ENCODE results near the gene HK1. TPM values are rescaled to one million over a fixed set of nuclear protein-coding genes. Genes with fewer than 3 reads are reported as not detected.

Gene HK1
- total and polyA plus RNA-seq, 2 of the 4 experiments (the other 2 are of a cell fraction), result 53.7 to 90.5 TPM

GRCh38 chr10:69421611-69422308 lies 143.5 kb downstream of the HK1 start (continued):
- no peak for TF ChIP-seq SMC3 (IDR thresholded peaks at IDR 0.05; ENCODE audit: low read depth, low read length)

DNA sequence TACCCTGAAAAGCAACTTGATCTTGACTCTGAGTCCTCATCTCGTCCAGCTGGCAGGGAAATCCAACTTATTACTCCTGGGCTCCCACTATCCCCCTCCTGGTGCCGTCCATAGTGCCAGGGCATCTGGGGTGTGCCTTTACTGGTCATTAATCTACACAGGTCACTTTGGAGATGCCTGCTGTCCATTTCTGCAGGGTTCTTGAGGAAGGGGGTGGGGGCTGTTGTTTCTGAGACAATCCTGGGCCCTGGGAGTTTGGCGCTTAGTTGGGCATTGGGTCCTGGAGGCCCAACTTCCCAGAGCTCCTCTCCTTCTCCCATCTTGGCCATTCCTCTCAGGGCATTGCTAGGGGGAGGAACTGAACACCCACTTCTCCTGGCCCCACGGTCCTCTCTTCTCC lies 144.4 kb downstream of the HK1 start:
- Histone ChIP-seq H4K20me1 (ENCODE audit: insufficient read depth, low read length) (0 out of 2 replicates have a peak, but pooled peaks cover 4% of the 10 kb centered on the region), H4K5ac (ENCODE audit: low read depth, low read length) (no peak overlapping the region), H3K23ac (ENCODE audit: low read depth, low read length) (no peak overlapping the region), H2AFZ (replicated peaks; ENCODE audit: low read length, poor library complexity) (no peak overlapping the region), H2BK20ac (ENCODE audit: low read depth, low read length) (no peak overlapping the region), H3K4me2 (ENCODE audit: low read depth, low read length) (no peak overlapping the region), H3K9ac (ENCODE audit: low read depth, low read length) (no peak overlapping the region), H3K18ac (ENCODE audit: low read depth, low read length) (no peak overlapping the region), H3K56ac (ENCODE audit: extremely low read depth, insufficient read depth, low read length) (no peak overlapping the region), H2AK9ac (replicated peaks; ENCODE audit: low read depth, low read length, poor library complexity) (no peak overlapping the region), H2BK15ac (ENCODE audit: low read depth, low read length) (no peak overlapping the region), H3K27ac (ENCODE audit: insufficient read depth, low read length) (no peak overlapping the region), H3K4ac (ENCODE audit: low read depth, low read length) (no peak overlapping the region), H3K9me1 (ENCODE audit: insufficient read depth, low read length) (peaks cover 5% of the 10 kb centered on the region; the same call in 1 of the 2 replicates), H2AK5ac (ENCODE audit: low read depth, low read length) (no peak overlapping the region), H3K79me1 (ENCODE audit: low read depth in 1 of 2, low read length in 2 of 2) (no peaks in the 10 kb centered on the region), H3K4me3 (ENCODE audit: insufficient read depth, low read depth, low read length) (no peak overlapping the region), H3K9me3 (ENCODE audit: control insufficient read depth, insufficient read depth, low read length) (no peaks in the 10 kb centered on the region), H2BK120ac (ENCODE audit: low read depth, low read length) (no peak overlapping the region), H3K27me3 (ENCODE audit: control insufficient read depth, insufficient read depth, low read length) (peaks cover 25% of the 10 kb centered on the region), H4K91ac (ENCODE audit: insufficient read depth, low read depth, low read length) (no peak overlapping the region), H2BK5ac (ENCODE audit: low read depth, low read length, poor library complexity, severe bottlenecking) (no peak overlapping the region), H3K36me3 (ENCODE audit: control insufficient read depth, insufficient read depth, low read length) (no peaks in the 10 kb centered on the region), H3K4me1 (ENCODE audit: control insufficient read depth, insufficient read depth, low read length) (peaks cover 7% of the 10 kb centered on the region; the same call in 1 of the 2 replicates), H4K8ac (ENCODE audit: low read depth in 2 of 2, low read length in 2 of 2) (no peak overlapping the region), H3K14ac (replicated peaks; ENCODE audit: low read depth, low read length) (no peak overlapping the region)
- dilution Hi-C loops (cut with HindIII; ENCODE audit: low sequenced_read_pairs, unreplicated experiment), result no loop called here
- no TSS peak for BruUV-seq (replicated peaks)
- no CpG with 5 or more reads among the region's 4 CpGs for WGBS, 2 experiments (ENCODE audit: extremely low coverage in 2 of 2, insufficient read length in 1 of 2)
- DNase-seq, result no peak
- intact Hi-C loops (cut with micrococcal nuclease), result no loop called here
- CTCF ChIA-PET, result interaction anchor here (2.1 kb wide), 1 partner anchor 14 kb away, joined by 8 read pairs; no protein-coding TSS in a partner anchor
- ATAC-seq (ENCODE audit: low read depth), result no peak
- in situ Hi-C loops (cut with MboI; ENCODE audit: low sequenced_read_pairs), result loop anchor here (10.0 kb wide), 1 partner anchor 212 kb away; the partner anchor contains the start of gene FAM241B
- POLR2A ChIA-PET (ENCODE audit: unreplicated experiment), result no interaction called here
- TF ChIP-seq FOS (IDR thresholded peaks at IDR 0.05; ENCODE audit: low read depth, low read length) (no peak), NFE2L2 (IDR thresholded peaks at IDR 0.05; ENCODE audit: low read depth, low read length) (no peak), BHLHE40 (IDR thresholded peaks at IDR 0.05; ENCODE audit: low read depth, low read length) (no peak), MXI1 (IDR thresholded peaks at IDR 0.05; ENCODE audit: borderline replicate concordance, low read depth, low read length) (no peak), CHD1 (IDR thresholded peaks at IDR 0.05; ENCODE audit: low read depth, low read length) (no peak), SMC3 (IDR thresholded peaks at IDR 0.05; ENCODE audit: low read depth, low read length) (no peak), RFX5 (IDR thresholded peaks at IDR 0.05; ENCODE audit: low read depth, low read length) (no peak), RCOR1 (IDR thresholded peaks at IDR 0.05; ENCODE audit: insufficient replicate concordance, low read length) (no peak), USF2 (IDR thresholded peaks at IDR 0.05; ENCODE audit: low read depth, low read length) (no peak), RAD21 (IDR thresholded peaks at IDR 0.05; ENCODE audit: low read length) (no peak), MAFK (IDR thresholded peaks at IDR 0.05; ENCODE audit: low read depth, low read length) (no peak)
- TF ChIP-seq, protein P1, sequence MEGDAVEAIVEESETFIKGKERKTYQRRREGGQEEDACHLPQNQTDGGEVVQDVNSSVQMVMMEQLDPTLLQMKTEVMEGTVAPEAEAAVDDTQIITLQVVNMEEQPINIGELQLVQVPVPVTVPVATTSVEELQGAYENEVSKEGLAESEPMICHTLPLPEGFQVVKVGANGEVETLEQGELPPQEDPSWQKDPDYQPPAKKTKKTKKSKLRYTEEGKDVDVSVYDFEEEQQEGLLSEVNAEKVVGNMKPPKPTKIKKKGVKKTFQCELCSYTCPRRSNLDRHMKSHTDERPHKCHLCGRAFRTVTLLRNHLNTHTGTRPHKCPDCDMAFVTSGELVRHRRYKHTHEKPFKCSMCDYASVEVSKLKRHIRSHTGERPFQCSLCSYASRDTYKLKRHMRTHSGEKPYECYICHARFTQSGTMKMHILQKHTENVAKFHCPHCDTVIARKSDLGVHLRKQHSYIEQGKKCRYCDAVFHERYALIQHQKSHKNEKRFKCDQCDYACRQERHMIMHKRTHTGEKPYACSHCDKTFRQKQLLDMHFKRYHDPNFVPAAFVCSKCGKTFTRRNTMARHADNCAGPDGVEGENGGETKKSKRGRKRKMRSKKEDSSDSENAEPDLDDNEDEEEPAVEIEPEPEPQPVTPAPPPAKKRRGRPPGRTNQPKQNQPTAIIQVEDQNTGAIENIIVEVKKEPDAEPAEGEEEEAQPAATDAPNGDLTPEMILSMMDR (conservative IDR thresholded peaks at IDR 0.05; ENCODE audit: low read depth, low read length), result no peak
- TF ChIP-seq, protein P2, sequence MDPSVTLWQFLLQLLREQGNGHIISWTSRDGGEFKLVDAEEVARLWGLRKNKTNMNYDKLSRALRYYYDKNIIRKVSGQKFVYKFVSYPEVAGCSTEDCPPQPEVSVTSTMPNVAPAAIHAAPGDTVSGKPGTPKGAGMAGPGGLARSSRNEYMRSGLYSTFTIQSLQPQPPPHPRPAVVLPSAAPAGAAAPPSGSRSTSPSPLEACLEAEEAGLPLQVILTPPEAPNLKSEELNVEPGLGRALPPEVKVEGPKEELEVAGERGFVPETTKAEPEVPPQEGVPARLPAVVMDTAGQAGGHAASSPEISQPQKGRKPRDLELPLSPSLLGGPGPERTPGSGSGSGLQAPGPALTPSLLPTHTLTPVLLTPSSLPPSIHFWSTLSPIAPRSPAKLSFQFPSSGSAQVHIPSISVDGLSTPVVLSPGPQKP (IDR thresholded peaks at IDR 0.05; ENCODE audit: borderline replicate concordance, low read depth, low read length), result no peak
